ENCODE measurements around the gene RSPH6A. TPM values are rescaled to one million over a fixed set of nuclear protein-coding genes. Genes with fewer than 3 reads are reported as not detected.

RSPH6A gene
- total RNA-seq, 2 experiments from 2014 or later: 0.12 to 0.19 TPM

GRCh38 chr19:45785781-45786532 is 29.2 kb downstream of the RSPH6A start:
- CTCF ChIA-PET: no interaction called here
- no peak overlapping the region for H3K4me3 Mint-ChIP-seq
- H3K9me3 Mint-ChIP-seq: no peaks in the 10 kb centered on the region
- POLR2A ChIA-PET: no interaction called here
- intact Hi-C loops (cut with micrococcal nuclease): no loop called here
- peaks cover 4% of the 10 kb centered on the region for H3K4me1 Mint-ChIP-seq (ENCODE audit: low read depth)
- H3K27me3 Mint-ChIP-seq: peaks cover 3% of the 10 kb centered on the region
- H3K36me3 Mint-ChIP-seq: peaks cover 42% of the 10 kb centered on the region
- DNase-seq: no peak
- H3K27ac Mint-ChIP-seq: no peak overlapping the region

GRCh38 chr19:45785097-45785496 is 30.0 kb downstream of the RSPH6A start:
- intact Hi-C loops (cut with micrococcal nuclease): no loop called here
- DNase-seq: no peak
- ChIA-PET POLR2A (no interaction called here), CTCF (interaction anchor here (1.0 kb wide), 2 partner anchors 10 to 14 kb away, joined by 3 read pairs; no protein-coding TSS in a partner anchor)
- no peak overlapping the region for H3K4me3 Mint-ChIP-seq
- no peaks in the 10 kb centered on the region for H3K9me3 Mint-ChIP-seq
- H3K36me3 Mint-ChIP-seq: peaks cover 38% of the 10 kb centered on the region
- no peaks in the 10 kb centered on the region for H3K4me1 Mint-ChIP-seq (ENCODE audit: low read depth)
- H3K27me3 Mint-ChIP-seq: peaks cover 8% of the 10 kb centered on the region
- H3K27ac Mint-ChIP-seq: no peak overlapping the region

- DNase-seq: no peak
- no peak overlapping the region for H3K4me3 Mint-ChIP-seq
- no peaks in the 10 kb centered on the region for H3K9me3 Mint-ChIP-seq
- H3K27me3 Mint-ChIP-seq: peaks cover 14% of the 10 kb centered on the region
- peaks cover 30% of the 10 kb centered on the region for H3K36me3 Mint-ChIP-seq
- ChIA-PET CTCF (interaction anchor here (2.8 kb wide), 1 partner anchor 15 kb away, joined by 14 read pairs; no protein-coding TSS in a partner anchor), POLR2A (no interaction called here)
- H3K4me1 Mint-ChIP-seq (ENCODE audit: low read depth): peaks cover 9% of the 10 kb centered on the region
- intact Hi-C loops (cut with micrococcal nuclease): no loop called here
- H3K27ac Mint-ChIP-seq: no peak overlapping the region
Measured at GRCh38 chr19:45784096-45784495, 31.0 kb downstream of the RSPH6A start.

- Mint-ChIP-seq H3K4me1 (ENCODE audit: low read depth) (peaks cover 15% of the 10 kb centered on the region), H3K27ac (no peak overlapping the region), H3K4me3 (no peak overlapping the region), H3K9me3 (no peaks in the 10 kb centered on the region), H3K36me3 (peaks cover 21% of the 10 kb centered on the region), H3K27me3 (peaks cover 16% of the 10 kb centered on the region)
- intact Hi-C loops (cut with micrococcal nuclease): no loop called here
- CTCF ChIA-PET: interaction anchor here (1.7 to 2.8 kb wide), 2 partner anchors 14 to 16 kb away, joined by 8 to 14 read pairs; partner anchors contain the start of gene SIX5
- no peak for DNase-seq
- POLR2A ChIA-PET: no interaction called here
Measured at GRCh38 chr19:45782820-45783785, 32.0 kb downstream of the RSPH6A start.

- peaks cover 17% of the 10 kb centered on the region for H3K36me3 Mint-ChIP-seq
- H3K4me1 Mint-ChIP-seq (ENCODE audit: low read depth): peaks cover 15% of the 10 kb centered on the region
- POLR2A ChIA-PET: no interaction called here
- H3K27ac Mint-ChIP-seq: no peak within 1 kb of the TSS
- H3K9me3 Mint-ChIP-seq: no peaks in the 10 kb centered on the region
- DNase-seq: no peak
- no peak within 1 kb of the TSS for H3K4me3 Mint-ChIP-seq
- CTCF ChIA-PET: interaction anchor here (1.4 to 2.8 kb wide), 3 partner anchors 13 to 35 kb away, joined by 4 to 14 read pairs (median 8); partner anchors contain the start of gene SIX5
- peaks cover 15% of the 10 kb centered on the region for H3K27me3 Mint-ChIP-seq
- intact Hi-C loops (cut with micrococcal nuclease): no loop called here
Measured at GRCh38 chr19:45782162-45782691, 32.9 kb downstream of the RSPH6A start, which contains the start of gene DMPK. DMPK (minus strand) TSS chr19:45782490; CDS start chr19:45782352, 138 bp downstream.

- ChIA-PET POLR2A (interaction anchor here (1.1 to 1.2 kb wide), 2 partner anchors 12 to 48 kb away, joined by 3 to 4 read pairs; partner anchors contain the start of gene SIX5), CTCF (interaction anchor here (1.4 to 2.8 kb wide), 3 partner anchors 13 to 36 kb away, joined by 4 to 14 read pairs (median 8); partner anchors contain the start of gene SIX5)
- intact Hi-C loops (cut with micrococcal nuclease): no loop called here
- Mint-ChIP-seq H3K27ac (no peak overlapping the region), H3K4me3 (no peak overlapping the region), H3K36me3 (peaks cover 17% of the 10 kb centered on the region), H3K27me3 (peaks cover 15% of the 10 kb centered on the region), H3K9me3 (no peaks in the 10 kb centered on the region), H3K4me1 (ENCODE audit: low read depth) (peaks cover 15% of the 10 kb centered on the region)
- DNase-seq: no peak
Measured at GRCh38 chr19:45781214-45782161, 33.6 kb downstream of the RSPH6A start.

- ChIA-PET CTCF (interaction anchor here (1.4 kb wide), 1 partner anchor 37 kb away, joined by 4 read pairs; no protein-coding TSS in a partner anchor), POLR2A (interaction anchor here (0.6 to 2.1 kb wide), 5 partner anchors 11 to 122 kb away, joined by 3 to 10 read pairs (median 4); partner anchors contain the start of genes MYPOP and SIX5)
- Mint-ChIP-seq H3K27ac (no peak overlapping the region), H3K9me3 (no peaks in the 10 kb centered on the region), H3K4me1 (ENCODE audit: low read depth) (peaks cover 15% of the 10 kb centered on the region), H3K4me3 (no peak overlapping the region), H3K27me3 (peaks cover 15% of the 10 kb centered on the region), H3K36me3 (peaks cover 13% of the 10 kb centered on the region)
- no peak for DNase-seq
- intact Hi-C loops (cut with micrococcal nuclease): no loop called here
Measured at GRCh38 chr19:45780448-45781213, 34.5 kb downstream of the RSPH6A start.

GRCh38 chr19:45780146-45780447 is 35.0 kb downstream of the RSPH6A start:
- Mint-ChIP-seq H3K36me3 (peaks cover 13% of the 10 kb centered on the region), H3K9me3 (no peaks in the 10 kb centered on the region), H3K27me3 (peaks cover 15% of the 10 kb centered on the region), H3K4me3 (no peak overlapping the region), H3K27ac (no peak overlapping the region), H3K4me1 (ENCODE audit: low read depth) (peaks cover 15% of the 10 kb centered on the region)
- intact Hi-C loops (cut with micrococcal nuclease): no loop called here
- CTCF ChIA-PET: no interaction called here
- DNase-seq: no peak
- POLR2A ChIA-PET: interaction anchor here (0.6 to 2.1 kb wide), 3 partner anchors 11 to 122 kb away, joined by 3 to 10 read pairs (median 5); partner anchors contain the start of genes MYPOP and SIX5

- Mint-ChIP-seq H3K9me3 (no peaks in the 10 kb centered on the region), H3K36me3 (peaks cover 13% of the 10 kb centered on the region), H3K4me1 (ENCODE audit: low read depth) (peaks cover 15% of the 10 kb centered on the region), H3K27me3 (peaks cover 15% of the 10 kb centered on the region), H3K27ac (no peak overlapping the region), H3K4me3 (peak overlapping the region; percentile 67)
- DNase-seq: peak; percentile 96
- intact Hi-C loops (cut with micrococcal nuclease): loop anchor here (1.0 kb wide), 2 partner anchors 9 to 14 kb away; no protein-coding TSS in a partner anchor
- POLR2A ChIA-PET: interaction anchor here (0.5 to 2.1 kb wide), 3 partner anchors 10 to 123 kb away, joined by 3 to 10 read pairs (median 3); partner anchors contain the start of genes DMWD, MYPOP and SIX5
- CTCF ChIA-PET: interaction anchor here (0.7 to 1.4 kb wide), 12 partner anchors 9 to 87 kb away, joined by 3 to 34 read pairs (median 4); partner anchors contain the start of genes QPCTL, SIX5 and SYMPK
Measured at GRCh38 chr19:45779231-45780145, 35.6 kb downstream of the RSPH6A start.
